ENCODE results near the gene EIF3J.

DNA sequence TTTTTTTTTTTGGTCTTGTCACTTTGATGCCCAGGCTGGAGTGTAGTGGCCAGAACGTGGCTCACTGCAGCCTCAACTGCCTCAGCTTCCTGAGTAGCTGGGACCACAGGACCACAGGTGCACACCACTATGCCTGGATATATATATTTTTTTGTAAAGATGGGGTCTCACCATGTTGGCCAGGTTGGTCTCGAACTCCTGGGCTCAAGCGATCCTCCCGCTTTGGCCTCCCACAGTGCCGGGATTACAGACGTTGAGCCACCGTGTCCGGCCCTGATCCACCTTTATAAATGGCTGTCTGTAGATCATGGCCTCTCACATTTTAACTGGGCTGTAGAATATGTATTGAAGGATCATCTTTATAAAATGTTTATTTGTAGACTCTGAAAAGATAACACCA, 1.9 kb upstream of the EIF3J start:
- TF ChIP-seq POLR2A (IDR thresholded peaks at IDR 0.05): no peak
- TF ChIP-seq, protein P1, sequence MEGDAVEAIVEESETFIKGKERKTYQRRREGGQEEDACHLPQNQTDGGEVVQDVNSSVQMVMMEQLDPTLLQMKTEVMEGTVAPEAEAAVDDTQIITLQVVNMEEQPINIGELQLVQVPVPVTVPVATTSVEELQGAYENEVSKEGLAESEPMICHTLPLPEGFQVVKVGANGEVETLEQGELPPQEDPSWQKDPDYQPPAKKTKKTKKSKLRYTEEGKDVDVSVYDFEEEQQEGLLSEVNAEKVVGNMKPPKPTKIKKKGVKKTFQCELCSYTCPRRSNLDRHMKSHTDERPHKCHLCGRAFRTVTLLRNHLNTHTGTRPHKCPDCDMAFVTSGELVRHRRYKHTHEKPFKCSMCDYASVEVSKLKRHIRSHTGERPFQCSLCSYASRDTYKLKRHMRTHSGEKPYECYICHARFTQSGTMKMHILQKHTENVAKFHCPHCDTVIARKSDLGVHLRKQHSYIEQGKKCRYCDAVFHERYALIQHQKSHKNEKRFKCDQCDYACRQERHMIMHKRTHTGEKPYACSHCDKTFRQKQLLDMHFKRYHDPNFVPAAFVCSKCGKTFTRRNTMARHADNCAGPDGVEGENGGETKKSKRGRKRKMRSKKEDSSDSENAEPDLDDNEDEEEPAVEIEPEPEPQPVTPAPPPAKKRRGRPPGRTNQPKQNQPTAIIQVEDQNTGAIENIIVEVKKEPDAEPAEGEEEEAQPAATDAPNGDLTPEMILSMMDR (IDR thresholded peaks at IDR 0.05): no peak
- TF ChIP-seq EP300 (IDR thresholded peaks at IDR 0.05): no peak
- no peak for TF ChIP-seq POLR2AphosphoS5 (IDR thresholded peaks at IDR 0.05)
